Measurements from ENCODE around the gene PCDHGA1.

Gene PCDHGA1

DNA sequence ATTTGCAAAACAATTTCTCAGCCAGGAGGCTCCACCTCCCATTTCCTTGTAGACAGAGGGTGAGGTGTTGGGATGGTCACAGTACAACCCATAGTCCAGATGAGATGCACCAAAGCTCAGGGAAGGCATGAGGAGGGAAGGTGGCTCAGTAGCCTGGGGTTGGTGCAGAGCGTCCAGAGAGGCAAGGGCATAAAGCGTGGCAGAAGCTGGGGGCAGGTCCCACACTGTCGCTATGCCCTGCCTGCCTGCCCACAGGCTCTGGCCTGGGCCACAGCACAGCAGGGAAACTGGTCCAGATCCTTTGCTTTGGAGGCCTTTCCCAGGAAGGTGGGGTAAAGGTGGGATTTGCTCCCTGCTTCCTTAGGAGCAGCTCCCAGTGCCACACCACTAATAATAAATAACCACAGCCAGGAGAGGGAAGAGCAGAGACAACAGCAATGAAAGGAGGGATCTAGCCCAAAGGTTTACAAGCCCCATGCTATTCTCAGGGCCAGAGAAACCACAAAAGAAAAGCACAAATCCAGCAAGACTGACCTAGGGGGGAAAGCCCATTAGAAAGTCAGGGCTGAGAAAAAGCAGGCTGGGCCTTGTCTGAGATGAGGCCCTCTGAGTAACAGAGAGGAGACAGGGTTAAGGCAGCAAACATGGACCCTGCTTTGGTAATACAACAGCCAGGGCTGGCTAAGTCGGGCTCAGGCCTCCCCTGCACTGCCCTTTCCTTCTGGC lies 185.8 kb downstream of the PCDHGA1 start:
- no peak for DNase-seq

DNA sequence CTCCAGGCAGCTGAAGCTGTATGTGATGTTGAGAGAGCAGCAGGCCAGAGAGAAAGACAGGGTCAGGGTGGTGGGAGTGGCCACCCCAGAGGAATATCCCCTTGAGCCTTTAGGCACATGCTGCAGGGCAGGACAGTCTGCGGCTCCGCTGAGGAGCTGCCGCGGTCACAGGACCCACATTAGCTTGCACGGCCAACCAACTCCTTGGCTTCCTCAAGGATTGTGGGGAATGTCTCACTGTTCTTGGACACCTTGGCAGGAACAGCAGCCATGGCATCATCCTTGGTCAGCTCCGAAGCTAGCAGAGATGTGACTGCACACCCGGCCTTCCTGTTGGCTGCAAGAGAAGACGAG lies 186.3 kb downstream of the PCDHGA1 start:
- DNase-seq, result no peak

DNA sequence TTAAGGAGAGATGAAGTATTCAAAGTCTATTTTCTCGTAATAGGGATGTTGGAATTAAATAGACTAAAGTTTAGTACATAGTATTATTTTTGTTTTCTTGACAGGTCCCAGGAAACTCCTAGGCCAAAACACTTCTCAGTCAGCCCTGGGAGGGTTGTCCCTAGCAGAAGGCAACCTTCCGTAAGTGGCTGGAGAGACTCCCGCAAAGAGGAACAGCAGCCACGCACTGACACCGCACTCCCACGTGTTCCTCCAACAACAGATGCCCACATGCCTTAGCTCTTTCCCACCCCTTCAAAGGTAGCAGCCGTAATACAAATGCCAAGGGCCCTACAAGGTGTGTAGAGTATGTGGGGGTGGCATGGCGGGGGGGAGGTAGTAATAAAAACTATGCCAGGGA lies 187.0 kb downstream of the PCDHGA1 start:
- no peak for DNase-seq

DNA sequence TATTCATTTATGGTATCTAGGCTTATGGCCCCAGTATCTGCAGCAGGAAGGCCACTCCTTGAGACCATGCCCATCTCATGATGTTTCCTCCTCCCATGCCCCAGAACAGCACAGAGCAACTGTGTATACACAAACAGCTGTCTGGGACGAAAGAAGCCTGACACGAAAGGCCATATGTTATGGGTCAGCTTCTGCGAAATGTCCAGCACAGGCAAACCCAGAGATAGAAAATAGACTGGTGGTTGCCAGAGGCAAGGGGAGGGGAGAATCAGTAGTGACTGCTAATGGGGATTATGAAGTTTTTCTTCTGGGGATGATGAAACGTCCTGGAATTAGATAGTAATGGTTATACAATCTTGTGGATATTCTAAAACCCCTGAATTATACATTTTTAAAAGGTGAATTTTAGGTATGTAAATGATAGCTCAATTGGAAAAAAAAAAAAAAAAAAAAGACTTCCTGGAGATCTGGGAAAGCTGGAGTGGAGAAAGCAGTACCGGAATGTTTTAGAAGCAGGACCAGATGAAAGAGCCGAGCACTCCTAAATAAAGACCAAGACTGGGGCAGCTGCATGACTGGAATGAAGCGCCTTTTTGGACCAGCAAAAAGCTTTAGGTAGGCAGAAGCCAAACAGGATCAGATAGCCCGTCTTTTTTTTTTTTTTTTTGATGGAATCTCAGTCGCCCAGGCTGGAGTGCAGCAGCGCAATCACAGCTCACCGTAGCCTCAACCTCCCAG lies 187.7 kb downstream of the PCDHGA1 start:
- DNase-seq, result no peak

DNA sequence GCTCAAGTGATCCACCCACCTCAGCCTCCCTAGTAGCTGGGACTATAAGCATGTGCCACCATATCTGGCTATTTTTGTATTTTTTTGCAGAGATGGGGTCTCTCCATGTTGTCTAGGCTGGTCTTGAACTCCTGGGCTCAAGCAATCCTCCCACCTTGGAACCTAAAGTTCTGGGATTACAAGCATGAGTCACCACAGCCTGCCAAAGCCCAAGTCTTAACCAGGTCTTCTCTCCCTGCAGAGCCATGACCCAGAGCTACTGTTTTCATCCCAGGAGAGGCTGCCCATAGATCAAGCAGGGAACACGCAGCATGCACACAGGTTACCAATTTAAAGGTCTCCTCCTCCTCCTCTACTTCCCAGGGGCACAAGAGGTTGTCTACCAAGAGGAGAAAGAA lies 188.3 kb downstream of the PCDHGA1 start:
- DNase-seq, result no peak

DNA sequence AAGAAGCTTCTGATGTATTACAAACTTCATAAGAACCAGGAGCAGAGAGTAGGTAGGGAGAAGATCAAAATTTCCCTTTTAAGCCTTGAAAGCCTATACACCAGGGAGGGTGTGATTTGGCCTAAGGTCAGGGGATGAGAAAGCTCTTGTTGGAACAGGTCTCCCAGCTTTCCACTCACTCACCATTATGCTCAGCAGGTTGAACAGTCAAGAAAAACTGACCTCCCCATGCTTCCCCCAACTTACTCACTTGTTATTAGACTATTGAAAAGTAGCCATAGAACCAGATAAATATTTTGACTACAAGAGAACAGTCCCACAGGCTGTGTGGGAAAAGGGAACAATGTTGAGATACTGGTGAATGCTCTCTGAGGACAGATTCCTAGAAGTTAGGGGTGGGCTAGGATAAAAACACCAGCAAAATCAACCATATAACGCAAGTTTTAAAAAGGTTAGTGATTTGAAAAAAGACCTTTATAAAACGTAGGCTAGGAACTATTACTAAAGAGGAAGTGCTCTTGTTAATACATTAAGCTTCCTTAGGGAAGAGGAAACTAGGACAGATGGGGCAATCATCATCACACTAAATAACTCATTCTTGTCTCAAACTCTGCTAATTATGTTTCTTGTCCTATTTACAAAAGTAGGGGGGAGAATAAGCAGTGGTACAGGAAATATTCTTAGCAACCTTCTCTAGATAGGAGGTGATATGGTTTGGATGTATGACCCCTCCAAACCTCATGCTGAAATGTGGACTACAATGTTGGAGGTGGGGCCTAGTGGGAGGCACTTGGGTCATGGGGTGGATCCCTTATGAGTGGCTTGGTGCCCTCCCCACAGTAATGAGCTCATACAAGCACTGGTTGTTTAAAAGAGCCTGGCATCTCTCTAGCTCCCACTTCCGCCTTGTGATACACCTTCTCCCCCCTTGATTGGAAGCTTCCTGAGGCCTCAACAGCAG lies 189.6 kb downstream of the PCDHGA1 start:
- no peak for DNase-seq

DNA sequence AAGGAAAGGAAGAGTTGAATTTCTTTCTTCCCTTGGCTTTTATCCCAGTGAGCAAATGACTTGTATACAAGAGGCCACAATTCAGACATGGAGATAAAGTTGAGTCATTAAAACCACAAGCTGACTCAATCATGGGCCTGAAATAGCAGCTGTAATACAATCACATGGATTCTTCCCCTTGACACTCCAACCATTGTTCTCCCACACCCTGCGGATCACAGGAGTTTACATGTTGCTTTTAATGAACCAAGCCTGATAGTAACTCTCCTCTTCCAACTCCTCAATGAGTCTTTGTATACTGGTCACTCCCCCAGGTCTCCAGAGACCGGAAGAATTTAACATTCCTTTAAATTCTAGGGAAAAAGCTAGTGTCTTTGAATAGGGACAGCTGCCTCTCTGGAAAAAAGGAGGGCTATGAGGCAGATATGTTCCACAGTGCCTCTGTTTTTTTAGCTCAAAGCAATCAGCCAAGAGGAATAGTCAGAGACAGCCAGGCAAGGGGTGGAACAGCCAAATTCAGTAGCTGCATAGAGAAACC lies 191.0 kb downstream of the PCDHGA1 start:
- DNase-seq, result no peak

DNA sequence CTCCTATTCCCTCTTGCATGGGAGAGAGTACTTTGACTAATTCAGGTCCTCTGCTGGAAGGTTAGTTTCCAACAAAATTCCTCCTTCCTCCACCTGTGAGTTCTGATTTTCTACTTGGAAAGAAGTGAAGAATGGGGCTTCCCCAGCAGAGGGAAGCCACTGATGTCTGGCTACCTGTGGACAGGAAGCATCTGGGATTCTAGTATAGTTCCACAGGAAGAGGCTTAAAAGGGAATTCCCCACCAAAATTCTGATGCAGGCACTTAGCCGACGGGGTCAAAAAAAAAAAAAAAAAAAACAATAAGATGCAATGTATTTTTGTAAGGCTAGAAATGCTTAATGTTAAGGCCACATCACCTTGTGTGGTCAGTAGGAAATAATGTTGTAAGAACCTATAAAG lies 192.0 kb downstream of the PCDHGA1 start:
- DNase-seq, result no peak

DNA sequence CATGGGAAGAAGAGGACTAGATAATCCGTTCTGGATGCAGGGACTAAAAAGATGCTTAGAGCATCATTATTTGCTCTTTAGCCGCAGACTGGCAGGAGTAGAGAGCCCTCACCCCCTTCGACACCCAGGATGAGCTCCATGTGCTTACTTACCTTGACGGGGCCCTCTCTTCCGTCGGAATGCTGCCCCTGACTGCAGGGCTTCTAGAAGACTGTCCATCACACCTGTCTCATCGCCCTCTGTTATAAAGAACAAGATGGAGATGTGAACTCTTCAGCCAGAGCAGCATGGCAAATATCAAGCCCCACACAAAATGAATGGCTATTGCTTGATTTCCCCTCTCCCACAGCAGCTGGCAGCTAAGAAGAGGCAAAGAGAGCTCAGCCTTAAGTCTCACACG lies 193.7 kb downstream of the PCDHGA1 start:
- no peak for DNase-seq

DNA sequence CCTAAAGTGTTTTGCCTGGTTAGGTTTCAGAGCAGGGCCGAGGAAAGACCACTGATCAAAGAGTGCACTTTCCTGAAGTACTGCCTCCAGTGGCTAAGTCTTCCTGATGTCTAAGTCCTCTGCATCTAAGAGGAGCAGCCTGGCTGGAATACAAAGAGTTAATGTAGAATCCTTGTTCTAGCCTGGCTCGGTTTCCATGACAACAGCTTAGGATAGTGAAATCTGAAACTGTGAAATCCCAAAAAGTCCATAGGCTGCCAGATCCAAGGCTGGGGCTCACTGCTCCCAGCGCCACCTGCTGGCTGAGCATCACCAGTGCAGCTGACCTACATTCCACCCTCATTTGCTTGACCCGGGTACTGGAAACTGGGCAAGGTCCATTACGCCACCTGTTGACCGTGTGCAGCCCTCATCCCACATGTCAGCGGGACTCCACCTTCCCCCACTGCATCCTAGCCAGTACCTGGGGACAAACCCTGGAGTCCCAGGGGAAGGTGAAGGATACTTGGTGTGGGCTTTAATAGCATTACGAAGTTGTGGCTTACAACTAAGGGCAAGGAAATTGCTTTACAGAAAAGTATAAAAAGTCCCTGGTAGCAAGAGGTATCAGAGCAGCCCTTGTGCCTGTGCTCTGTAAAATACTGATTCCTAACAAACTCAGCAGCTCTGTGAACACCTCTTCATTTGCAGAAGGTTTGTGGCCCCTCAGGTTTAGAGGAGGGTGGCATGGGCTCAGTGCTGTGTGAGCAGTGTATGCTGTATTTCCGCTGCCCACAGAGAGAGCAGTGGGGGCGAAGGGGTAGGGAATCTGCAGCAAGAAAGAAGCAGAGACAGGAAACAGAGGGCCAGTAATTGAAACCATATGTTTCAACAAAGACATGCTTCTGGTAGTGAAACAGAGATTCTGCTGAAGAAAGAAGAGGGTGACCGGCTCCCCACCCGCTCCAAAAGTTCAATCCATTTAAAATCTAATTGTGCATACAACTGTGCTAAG lies 194.6 kb downstream of the PCDHGA1 start:
- DNase-seq, result peak; percentile 15

DNA sequence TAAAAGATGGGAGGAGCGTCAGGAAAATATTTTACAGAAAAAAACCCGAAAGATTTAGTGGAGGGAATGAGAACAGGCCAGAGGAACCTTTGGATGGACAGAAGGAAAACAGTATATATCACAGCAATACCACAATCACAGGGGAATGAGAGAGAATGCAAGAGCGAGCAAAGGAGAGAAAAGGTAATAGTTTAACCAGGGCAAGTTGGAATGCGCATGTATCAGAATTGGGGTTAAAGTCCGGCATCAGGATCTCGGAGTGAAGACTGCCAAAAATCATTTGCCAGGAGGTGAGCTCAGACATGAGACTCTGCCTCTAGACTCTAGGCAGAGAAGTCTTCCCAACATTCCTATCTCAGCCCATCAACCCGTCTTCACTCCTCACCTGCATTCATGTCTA lies 195.3 kb downstream of the PCDHGA1 start:
- DNase-seq, result no peak

DNA sequence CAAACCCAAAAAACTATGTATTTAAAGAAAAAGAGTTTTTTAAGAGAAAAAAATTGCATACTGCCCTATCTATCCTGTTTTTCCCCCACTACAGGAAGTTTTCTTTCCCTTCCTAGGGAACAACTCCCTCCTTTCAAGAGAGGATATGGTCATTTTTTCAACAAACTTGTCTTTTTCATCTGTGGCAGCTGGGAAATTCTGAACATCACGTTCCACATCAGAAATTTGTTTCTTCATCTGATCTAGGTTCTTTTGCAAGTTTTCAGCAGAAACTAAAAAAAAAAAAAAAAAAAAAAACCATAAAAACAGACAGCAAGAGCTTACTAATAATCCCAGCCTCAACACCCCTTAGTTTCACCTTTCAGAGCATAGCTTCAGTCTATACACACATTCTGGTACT lies 197.1 kb downstream of the PCDHGA1 start:
- DNase-seq, result no peak

DNA sequence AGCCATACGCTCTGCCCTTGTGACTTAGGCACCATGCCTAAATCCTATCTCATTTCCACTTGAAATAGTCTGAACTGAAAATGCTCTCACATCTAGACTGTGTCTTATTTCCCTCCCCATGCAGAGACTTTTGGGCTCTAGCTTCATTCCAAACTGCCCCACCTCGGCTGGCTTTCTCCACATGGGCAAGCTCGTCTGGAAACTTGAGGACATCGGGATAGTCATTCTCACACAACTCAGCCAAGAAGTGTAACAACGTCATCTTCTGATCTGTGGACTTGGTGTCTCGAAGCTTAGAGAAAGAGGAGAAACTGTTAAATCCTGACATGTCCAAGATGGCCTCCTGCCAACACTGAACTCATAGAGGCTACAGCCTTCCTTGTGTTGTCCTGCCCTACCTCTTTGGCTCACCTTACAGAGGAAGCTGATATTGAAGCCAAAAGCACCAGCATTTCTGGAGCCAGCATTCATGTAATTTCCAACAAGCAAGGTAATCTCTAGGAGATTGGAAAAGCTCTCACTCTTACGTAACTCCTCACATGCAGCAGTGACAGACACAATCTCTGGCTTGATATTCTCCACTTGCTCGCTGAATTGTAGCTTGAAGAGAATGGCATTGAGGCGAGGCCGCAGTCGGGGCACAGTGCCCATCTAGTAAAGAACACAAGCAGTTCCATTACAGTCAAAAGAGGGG lies 198.1 kb downstream of the PCDHGA1 start:
- no peak for DNase-seq

DNA sequence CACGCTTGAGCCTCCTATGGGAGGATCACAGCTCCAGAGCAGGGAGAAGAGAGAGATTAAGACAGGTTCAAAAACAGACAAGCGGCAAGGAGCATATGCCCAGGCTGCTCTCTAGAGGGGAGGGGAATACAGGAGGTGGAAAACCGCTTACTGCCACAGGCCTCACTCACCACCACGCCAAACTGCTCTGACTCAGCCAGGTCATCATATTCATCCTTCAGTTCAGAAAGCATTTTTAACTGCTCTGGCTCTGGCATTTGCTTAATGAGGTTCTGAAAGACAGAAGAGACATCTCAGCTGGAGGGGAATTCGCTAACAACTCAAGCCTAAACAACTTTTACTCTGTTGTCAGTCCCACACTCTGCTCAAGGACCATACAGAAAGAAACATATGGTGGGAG lies 198.7 kb downstream of the PCDHGA1 start:
- DNase-seq, result no peak

DNA sequence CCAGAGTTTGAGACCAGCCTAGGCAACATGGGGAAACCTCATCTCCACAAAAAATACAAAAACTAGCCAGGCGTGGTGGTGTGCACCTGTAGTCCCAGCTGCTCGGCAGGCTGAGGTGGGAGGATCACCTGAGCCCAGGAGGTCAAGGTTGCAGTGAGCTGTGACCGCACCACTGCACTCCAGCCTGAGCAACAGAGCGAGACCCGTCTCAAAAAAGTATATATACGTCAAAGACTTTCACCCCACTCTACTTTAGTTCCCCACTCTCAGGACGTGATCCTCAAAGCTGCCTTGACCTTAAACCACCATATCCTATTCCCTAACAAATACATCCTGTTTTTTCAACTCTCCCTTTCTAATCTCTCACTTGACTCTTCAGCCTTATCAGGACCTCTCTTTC lies 199.6 kb downstream of the PCDHGA1 start:
- no peak for DNase-seq

DNA sequence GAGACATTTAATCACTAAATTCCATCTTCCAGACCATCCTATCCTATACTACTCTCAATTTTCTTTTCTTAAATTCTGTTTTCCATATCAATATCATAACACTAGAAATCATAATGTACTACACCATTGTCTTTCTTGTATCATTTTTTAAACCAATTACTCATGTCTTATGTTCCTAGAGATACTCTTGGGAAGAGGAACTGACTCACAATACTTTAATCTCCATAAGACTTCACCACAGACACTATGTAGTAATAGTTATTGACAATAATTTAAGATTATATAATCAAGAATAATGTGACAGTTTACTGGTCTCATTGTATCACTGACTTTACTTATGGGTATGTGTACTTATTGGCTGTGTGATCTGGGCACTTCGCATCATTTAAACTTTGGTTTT lies 202.4 kb downstream of the PCDHGA1 start:
- DNase-seq, result no peak

DNA sequence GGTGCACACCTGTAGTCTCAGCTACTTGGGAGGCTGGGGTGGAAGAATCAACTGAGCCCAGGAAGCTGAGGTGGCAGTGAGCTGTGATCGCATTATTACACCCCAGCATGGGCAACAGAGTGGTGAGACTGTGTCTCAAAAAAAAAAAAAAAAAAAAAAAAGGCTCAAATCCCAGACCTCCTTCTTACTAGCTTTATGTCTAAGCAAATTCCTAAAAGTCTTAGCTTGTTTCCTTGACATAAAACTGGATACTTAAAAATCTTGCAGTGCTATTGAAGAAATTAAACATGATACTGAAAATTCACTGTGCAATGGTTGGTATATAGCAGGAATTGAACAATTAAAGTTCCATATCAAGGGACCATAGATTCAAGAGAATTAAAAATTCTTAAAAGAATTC lies 203.6 kb downstream of the PCDHGA1 start:
- DNase-seq, result no peak

DNA sequence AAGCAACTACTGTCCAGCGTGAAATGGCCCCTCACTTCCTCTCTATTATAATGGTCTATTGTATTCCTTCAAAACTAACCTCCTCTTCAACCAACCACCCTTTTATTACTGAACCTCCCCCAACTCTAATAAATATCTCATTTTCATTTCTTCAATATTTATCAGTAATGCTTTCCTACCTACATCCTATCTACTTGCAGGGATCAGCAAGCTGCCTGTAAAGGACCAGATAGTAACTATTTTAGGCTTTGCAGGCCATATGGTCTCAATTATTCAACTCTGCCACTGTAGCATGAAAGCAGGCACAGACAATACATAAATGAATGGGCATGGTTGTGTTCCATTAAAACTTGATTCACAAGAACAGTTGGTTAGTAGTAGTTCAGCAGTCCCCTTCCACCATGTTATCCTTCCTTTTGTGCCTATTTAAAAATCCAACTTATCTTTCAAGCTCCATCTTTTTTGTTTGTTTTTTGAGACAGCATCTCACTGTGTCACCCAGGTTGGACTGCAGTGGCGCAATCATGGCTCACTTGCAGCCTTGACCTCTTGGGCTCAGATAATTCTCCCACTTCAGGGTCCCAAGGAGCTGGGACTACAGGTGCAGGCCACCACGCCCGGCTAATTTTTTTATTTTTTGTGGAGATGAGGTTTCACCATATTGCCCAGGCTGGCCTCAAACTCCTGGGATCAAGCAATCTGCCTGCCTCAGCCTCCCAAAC lies 204.3 kb downstream of the PCDHGA1 start:
- DNase-seq, result no peak

DNA sequence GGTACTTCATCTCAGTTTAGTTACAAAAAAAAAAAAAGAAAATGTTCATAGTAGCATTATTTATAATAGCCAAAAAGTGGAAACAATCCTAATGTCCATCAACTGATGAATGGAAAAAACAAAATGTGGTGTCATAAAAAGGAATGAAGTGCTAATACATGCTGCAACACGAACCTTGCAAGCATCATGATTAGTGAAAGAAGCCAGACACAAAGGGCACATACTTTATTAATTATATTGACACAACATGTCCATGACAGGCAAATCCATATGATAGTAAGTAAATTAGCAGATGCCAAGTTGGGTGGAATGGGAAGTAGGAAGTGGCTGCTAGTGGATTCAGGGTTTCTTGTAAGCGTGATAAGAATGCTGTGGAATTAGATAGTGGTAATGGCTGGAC lies 212.7 kb downstream of the PCDHGA1 start:
- no peak for DNase-seq

DNA sequence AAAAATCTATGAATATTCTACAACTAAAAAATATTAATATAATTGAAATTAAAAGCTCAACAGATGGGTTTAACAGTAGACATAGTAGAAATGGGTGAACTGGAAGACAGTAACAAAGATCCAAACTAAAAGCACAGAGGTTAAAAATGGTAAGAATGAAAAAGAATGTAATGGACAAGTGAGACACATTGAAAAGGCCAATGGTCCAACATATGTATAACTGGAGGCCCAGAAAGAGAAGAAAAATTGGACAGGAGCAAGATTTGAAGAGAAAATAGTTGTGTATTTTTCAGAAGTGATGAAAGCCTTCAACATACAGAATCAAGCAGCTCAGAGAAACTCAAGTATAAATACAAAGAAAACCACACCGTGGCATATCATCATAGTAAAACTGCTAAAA lies 217.2 kb downstream of the PCDHGA1 start:
- DNase-seq, result no peak

DNA sequence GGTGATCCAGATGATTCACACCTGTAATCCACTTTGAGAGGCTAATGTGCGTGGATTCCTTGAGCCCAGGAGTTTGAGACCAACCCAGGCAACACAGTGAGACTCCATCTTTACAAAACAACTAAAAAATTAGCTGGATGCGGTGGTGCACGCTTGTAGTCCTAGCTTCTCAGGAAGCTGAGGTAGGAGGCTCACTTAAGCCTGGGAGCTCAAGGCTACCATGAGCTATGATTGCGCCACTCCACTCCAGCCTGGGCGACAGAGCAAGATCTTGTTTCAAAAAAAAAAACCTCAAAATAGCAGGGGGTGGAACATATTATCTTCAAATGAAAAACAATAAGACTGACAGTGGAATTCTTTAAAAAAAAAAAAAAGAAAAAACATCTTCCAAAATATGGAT lies 217.6 kb downstream of the PCDHGA1 start:
- DNase-seq, result no peak
